OCI-LY1 (cell line): ENCODE results near the gene CELSR3.

Source experiments
- H2AFZ ChIP-seq: fragments of 200-600 bp; sonication (generic), shearing (Covaris generic); 2 replicates; pipeline ENCODE4 v1.6.0; 2014; ENCODE audit warnings: antibody characterized with exemption, mild to moderate bottlenecking, low read length
- H3F3A ChIP-seq: fragments of 200-600 bp; sonication (generic), shearing (Covaris generic); 2 replicates; pipeline ENCODE4 v1.6.0; 2014; ENCODE audit warnings: mild to moderate bottlenecking, antibody characterized with exemption, low read length, moderate library complexity; ENCODE audit not compliant: insufficient read depth
- H3K27ac ChIP-seq: fragments of 200-600 bp; sonication (generic); 2 replicates; pipeline ENCODE4 v1.5.1; 2014; ENCODE audit warnings: low read length, mixed run types, mild to moderate bottlenecking, low read depth; ENCODE audit not compliant: poor library complexity, severe bottlenecking
- H3K27me3 ChIP-seq: fragments of 200-600 bp; sonication (generic); 2 replicates; pipeline ENCODE4 v1.6.0; 2014; ENCODE audit warnings: antibody characterized with exemption, mild to moderate bottlenecking, low read length, moderate library complexity; ENCODE audit not compliant: insufficient read depth
- H3K36me3 ChIP-seq: fragments of 200-600 bp; sonication (generic); 2 replicates; pipeline ENCODE4 v1.6.1; 2014; ENCODE audit warnings: mild to moderate bottlenecking, antibody characterized with exemption, low read length, moderate library complexity, mixed read lengths; ENCODE audit not compliant: insufficient read depth
- H3K4me1 ChIP-seq: fragments of 200-600 bp; sonication (generic); 2 replicates; pipeline ENCODE4 v1.5.1; 2014; ENCODE audit warnings: mild to moderate bottlenecking, low read length, moderate library complexity; ENCODE audit not compliant: insufficient read depth, severe bottlenecking
- H3K4me2 ChIP-seq: fragments of 200-600 bp; sonication (generic), shearing (Covaris generic); 2 replicates; pipeline ENCODE4 v1.6.1; 2014; ENCODE audit warnings: low read length
- H3K4me3 ChIP-seq: fragments of 200-600 bp; sonication (generic); 2 replicates; pipeline ENCODE4 v1.5.1; 2014; ENCODE audit warnings: low read length, low read depth, mild to moderate bottlenecking, mixed read lengths; ENCODE audit not compliant: poor library complexity, severe bottlenecking
- H3K79me2 ChIP-seq: fragments of 200-600 bp; shearing (Covaris generic); 2 replicates; pipeline ENCODE4 v1.6.1; 2016; ENCODE audit warnings: mixed run types, low read length, mixed read lengths; ENCODE audit not compliant: insufficient read depth
- H3K9ac ChIP-seq: fragments of 200-600 bp; sonication (generic), shearing (Covaris generic); 2 replicates; pipeline ENCODE4 v1.6.1; 2014; ENCODE audit warnings: mild to moderate bottlenecking, low read length, mixed read lengths
- H3K9me2 ChIP-seq: fragments of 200-600 bp; sonication (generic), shearing (Covaris generic); 2 replicates; pipeline ENCODE4 v1.6.1; 2014; ENCODE audit warnings: low read depth, mild to moderate bottlenecking, low read length, mixed read lengths
- H3K9me3 ChIP-seq: fragments of 200-600 bp; shearing (Covaris generic); 2 replicates; pipeline ENCODE4 v1.6.1; 2014; ENCODE audit warnings: low read length, mixed read lengths
- H4K20me1 ChIP-seq: fragments of 200-600 bp; sonication (generic), shearing (Covaris generic); 2 replicates; pipeline ENCODE4 v1.6.0; 2016; ENCODE audit warnings: mild to moderate bottlenecking, low read length; ENCODE audit not compliant: insufficient read depth
- CTCF ChIP-seq: fragments of 200-600 bp; sonication (generic), shearing (Covaris generic); IDR thresholded peaks from 2 replicates; pipeline ENCODE4 v1.5.1; 2017; ENCODE audit warnings: mild to moderate bottlenecking, antibody characterized with exemption, low read length, moderate library complexity, mixed read lengths
- EZH2 ChIP-seq: fragments of 200-600 bp; sonication (generic), shearing (Covaris generic); IDR thresholded peaks from 2 replicates; pipeline ENCODE4 v1.8.0; 2017; ENCODE audit warnings: borderline replicate concordance, mixed run types, mild to moderate bottlenecking, antibody characterized with exemption, low read length, moderate library complexity, mixed read lengths

Gene CELSR3

GRCh38 chr3:48678566-48679380, 16.1 kb upstream of the CELSR3 start:
- H3K27ac ChIP-seq, result no peak overlapping the region
- H3K36me3 ChIP-seq, result peaks cover 72% of the 10 kb centered on the region

GRCh38 chr3:48678056-48678455, 15.4 kb upstream of the CELSR3 start:
- no peaks in the 10 kb centered on the region for H3F3A ChIP-seq
- H3K27ac ChIP-seq, result no peak overlapping the region
- H2AFZ ChIP-seq, result no peak overlapping the region
- no peaks in the 10 kb centered on the region for H3K27me3 ChIP-seq
- H3K4me3 ChIP-seq, result no peak overlapping the region
- peaks cover 72% of the 10 kb centered on the region for H3K36me3 ChIP-seq
- no peak overlapping the region for H3K9ac ChIP-seq
- no peaks in the 10 kb centered on the region for H3K9me3 ChIP-seq
- no peaks in the 10 kb centered on the region for H3K79me2 ChIP-seq
- no peaks in the 10 kb centered on the region for H3K9me2 ChIP-seq
- no peaks in the 10 kb centered on the region for H4K20me1 ChIP-seq
- H3K4me2 ChIP-seq, result no peak overlapping the region
- TF ChIP-seq CTCF (no peak), EZH2 (no peak)
- no peaks in the 10 kb centered on the region for H3K4me1 ChIP-seq

More at GRCh38 chr3:48678566-48679380, 16.1 kb upstream of the CELSR3 start:
- Histone ChIP-seq H3K9me3 (no peaks in the 10 kb centered on the region), H3K4me1 (peaks cover 6% of the 10 kb centered on the region), H3K9ac (no peak overlapping the region), H3K4me3 (no peak overlapping the region), H3K4me2 (no peak overlapping the region), H3K9me2 (no peaks in the 10 kb centered on the region), H3K79me2 (no peaks in the 10 kb centered on the region), H4K20me1 (no peaks in the 10 kb centered on the region), H3K27me3 (no peaks in the 10 kb centered on the region), H3F3A (no peaks in the 10 kb centered on the region), H2AFZ (no peak overlapping the region)
- TF ChIP-seq EZH2 (no peak), CTCF (no peak)

- no peaks in the 10 kb centered on the region for H3K9me2 ChIP-seq
- no peaks in the 10 kb centered on the region for H3K27me3 ChIP-seq
- H3K4me2 ChIP-seq, result no peak overlapping the region
- no peak overlapping the region for H3K4me3 ChIP-seq
- no peaks in the 10 kb centered on the region for H3F3A ChIP-seq
- peaks cover 50% of the 10 kb centered on the region for H3K36me3 ChIP-seq
- H3K79me2 ChIP-seq, result no peaks in the 10 kb centered on the region
- H3K4me1 ChIP-seq, result no peaks in the 10 kb centered on the region
- TF ChIP-seq EZH2 (no peak), CTCF (no peak)
- H3K27ac ChIP-seq, result no peak overlapping the region
- no peak overlapping the region for H3K9ac ChIP-seq
- H3K9me3 ChIP-seq, result no peaks in the 10 kb centered on the region
- no peak overlapping the region for H2AFZ ChIP-seq
- no peaks in the 10 kb centered on the region for H4K20me1 ChIP-seq
These were observed 11.8 kb upstream of the CELSR3 start for GRCh38 chr3:48674505-48674904.
